HG03025 (cell line): ENCODE data around the gene TGFBR3L.
"Not testable (repeated sequence)": the region's sequence is repeated elsewhere in the genome, so short reads cannot be mapped to it uniquely, and the experiment has no call there.

Experiments
- ATAC-seq: cut with Tn5 transposase; IDR thresholded peaks from one replicate; pipeline ENCODE4 v1.9.1; 2021; ENCODE audit warnings: mild to moderate bottlenecking, moderate library complexity; ENCODE audit not compliant: unreplicated experiment, low FRiP score

TGFBR3L gene

DNA sequence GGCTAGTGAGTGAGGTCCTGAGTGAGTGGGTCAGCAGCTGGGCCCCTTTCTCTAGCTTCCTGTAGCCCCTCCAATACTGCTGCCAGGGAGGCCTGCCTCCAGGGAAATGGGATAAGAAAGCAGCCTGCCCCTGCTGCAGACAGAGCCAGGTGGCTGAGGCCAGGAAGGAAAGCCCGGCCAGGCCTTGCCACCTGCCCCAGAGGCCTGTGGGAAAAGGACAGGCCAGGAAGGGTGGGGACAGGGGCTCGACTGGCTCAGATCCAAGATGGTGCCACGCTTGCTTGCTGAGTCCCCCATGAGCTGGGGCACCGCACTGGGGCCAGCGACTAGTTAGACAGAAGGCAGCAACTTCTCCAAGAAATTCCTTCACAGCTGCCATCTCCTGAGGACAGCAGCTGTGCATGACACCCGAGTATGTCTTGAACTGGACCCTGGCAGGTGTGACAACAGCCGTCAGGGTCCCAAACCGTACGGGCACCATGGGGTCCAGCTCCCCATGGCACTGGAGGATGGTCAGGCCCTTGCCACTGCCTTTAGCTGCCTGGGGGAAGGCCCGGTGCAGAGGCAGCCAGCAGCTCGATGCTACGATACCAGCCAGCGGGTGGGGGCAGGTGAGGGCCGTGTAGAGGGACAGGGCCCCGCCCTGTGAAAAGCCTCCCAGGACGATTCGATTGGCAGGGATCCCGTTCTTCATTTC is 35.4 kb upstream of the TGFBR3L start:
- ATAC-seq, result no peak

DNA sequence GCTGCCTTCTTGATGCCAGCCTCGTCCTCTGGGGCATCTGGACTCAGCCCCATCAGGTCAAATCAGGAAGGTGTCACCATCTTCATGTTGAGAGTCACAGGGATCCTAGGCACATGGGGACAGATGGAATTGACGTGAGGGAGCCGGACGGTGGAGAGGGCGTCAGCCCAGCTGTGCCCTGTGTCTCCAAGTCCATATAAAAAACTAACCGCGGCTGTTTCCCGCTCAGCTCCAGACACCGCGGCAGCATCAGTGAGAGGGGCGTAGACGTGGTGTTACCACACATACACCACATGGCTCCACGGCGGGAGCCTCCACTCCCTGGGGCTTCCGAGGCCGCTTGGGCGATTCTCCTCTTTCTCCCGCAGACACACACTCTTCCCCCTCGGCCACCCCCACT is 34.8 kb upstream of the TGFBR3L start:
- ATAC-seq, result no peak

DNA sequence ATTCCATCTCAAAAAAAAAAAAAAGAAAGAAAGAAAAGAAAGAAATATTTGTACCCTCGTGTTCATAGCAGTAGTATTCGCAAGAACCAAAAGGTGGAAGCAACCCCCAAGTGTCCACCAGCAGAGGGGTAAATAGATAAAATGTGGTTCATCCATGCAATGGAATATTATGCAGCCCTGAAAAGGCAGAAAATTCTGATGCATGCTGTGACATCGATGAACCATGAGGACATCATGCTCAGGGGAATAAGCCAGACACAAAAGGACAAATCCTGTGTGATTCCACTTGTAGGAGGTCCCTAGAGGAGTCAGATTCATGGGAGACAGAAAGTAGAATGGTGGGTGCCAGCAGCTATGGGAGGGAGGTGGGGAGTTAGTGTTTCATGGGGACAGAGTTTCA is 32.7 kb upstream of the TGFBR3L start:
- ATAC-seq, result no peak

DNA sequence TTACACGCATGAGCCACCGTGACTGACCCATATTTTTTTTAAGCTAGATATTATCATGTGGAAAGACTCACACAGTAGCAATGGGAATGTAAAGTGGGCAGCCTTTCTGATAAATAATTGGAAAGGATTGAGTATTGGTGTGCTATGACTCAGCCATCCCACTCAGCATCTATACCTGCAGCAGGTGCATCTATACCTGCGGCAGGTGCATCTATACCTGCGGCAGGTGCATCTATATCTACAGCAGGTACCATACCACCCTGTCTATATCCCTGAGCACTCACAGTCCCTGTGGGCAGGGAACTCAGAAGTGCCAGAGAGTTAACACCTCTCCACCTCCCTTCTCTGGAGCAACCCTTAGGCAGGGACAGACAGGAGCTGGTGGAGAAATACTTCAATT is 31.5 kb upstream of the TGFBR3L start:
- ATAC-seq, result no peak

DNA sequence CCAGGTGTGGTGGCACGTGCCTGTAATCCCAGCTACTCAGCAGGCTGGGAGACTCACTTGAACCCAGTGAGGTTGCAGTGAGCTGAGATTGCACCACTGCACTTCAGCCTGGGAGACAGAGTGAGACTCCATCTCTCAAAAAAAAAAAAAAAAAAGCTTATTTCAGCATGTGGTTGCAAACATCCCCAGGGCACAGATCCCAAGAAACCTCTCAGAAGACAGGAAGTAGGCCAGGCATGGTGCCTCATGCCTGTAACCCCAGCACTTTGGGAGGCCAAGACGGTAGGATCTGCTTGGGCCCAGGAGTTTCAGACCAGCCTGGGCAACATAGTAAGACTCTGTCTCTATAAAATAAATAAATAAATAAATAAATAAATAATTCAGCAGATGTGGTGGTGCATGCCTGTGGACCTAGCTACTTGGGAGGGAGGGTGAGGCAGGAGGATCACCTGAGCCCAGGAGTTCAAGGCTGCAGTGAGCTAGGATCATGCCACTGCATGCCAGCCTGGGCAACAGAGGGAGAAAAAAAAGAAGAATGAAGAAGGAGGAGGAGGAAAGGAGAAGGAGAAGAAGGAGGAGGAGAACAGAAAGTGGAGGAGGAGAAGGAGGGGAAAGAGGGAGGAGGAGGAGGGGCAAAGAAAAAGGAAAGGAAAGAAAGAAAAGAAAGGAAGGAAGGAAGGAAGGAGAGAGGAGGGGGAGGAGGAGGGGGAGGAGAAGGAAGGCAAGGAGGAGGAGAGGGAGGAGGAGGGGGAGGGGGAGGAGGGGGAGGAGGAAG is 30.6 kb upstream of the TGFBR3L start:
- ATAC-seq, result no peak

DNA sequence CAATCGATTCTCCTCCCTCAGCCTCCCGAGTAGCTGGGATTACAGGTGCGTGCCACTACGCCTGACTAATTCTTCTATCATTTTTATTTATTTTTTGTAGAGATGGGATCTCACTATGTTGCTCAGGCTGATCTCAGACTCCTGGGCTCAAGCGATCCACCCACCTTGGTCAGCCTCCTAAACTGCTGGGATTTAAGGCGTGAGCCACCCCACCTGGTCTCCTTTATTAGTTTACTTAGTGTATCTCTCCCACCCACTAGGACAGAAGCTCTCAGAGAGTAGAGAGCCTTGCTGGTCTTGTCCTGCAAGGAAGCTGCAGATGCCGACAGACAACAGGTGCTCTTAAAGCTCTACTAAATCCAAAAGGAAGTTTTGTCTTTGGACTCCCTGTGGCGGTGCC is 28.8 kb upstream of the TGFBR3L start:
- ATAC-seq, result no peak

DNA sequence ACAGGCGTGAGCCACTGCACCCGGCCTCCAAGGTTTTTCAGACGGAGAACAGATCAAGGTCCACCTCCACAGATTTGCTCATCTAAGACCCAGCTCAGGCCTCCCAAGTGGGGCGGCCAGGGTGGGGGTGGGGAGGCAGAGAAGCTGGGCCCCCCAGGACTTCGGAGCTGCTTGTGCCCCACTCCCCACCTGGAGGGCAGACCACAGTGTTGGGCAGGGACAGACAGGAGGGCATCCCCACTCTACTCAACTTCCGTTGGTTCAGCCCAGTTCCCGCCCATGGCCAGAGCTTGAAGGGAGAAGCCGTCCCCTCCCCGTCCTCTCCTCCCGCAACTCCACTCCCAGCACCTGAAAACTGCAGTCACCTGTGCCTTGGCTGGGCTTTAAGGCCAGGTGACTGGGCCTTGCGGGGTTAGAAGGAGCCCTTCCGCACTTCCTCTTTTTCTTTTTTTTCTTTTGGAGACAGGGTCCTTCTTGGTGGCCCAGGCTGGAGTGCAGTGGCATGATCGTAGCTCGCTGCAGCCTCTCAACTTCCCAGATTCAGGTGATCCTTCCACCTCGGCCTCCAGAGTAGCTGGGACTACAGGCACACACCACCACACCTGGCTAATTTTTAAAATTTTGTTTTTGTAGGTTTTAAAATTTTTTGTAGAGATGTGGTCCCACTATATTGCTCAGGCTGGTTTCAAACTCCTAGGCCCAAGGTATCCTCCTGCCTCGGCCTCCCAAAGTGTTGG is 27.1 kb upstream of the TGFBR3L start:
- no peak for ATAC-seq

GRCh38 chr19:7888145-7888825 is 26.3 kb upstream of the TGFBR3L start, which contains the start of gene LRRC8E:
Gene LRRC8E (plus strand): TSS chr19:7888510. CDS start chr19:7895604, 7,094 bp downstream.
- no peak for ATAC-seq

DNA sequence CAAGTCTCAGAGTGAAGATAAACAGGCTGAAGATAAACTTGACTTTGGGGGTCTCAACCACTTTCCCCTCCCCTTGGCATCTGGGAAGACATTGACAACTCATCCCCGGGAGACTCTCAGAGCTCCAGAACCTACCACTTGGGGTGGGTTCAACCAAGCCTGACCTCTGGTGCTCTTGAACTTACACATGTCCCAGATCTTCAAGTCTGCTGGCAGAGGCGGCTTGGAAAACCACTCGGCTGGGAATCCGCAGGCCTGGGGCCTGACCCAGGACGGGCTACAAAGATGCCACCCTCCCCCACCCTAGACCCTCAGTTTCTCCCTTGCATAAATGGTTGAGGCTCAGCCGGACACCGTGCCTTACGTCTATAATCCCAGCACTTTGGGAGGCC is 25.8 kb upstream of the TGFBR3L start:
- no peak for ATAC-seq

GRCh38 chr19:7893362-7894101 is 21.1 kb upstream of the TGFBR3L start:
- not testable (repeated sequence) for ATAC-seq

- ATAC-seq, result no peak
These were observed 19.9 kb upstream of the TGFBR3L start for GRCh38 chr19:7894612-7895309.

GRCh38 chr19:7895565-7895964 is 19.1 kb upstream of the TGFBR3L start:
- ATAC-seq, result no peak

DNA sequence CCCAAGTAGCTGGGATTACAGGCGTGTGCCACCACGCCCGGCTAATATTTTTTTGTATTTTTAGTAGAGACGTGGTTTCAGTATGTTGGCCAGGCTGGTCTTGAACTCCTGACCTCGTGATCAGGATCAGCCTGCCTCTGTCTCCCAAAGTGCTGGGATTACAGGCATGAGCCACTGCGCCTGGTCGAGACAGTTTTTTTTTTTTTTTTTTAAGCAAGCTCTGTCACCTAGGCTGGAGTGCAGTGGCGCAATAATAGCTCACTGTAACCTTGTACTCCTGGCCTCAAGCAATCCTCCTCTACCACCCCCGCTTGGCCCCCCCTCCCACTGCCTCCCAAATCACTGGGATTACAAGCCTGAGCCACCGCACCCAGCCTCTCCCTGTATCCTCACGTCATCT is 17.3 kb upstream of the TGFBR3L start:
- no peak for ATAC-seq

GRCh38 chr19:7898967-7899366 is 15.7 kb upstream of the TGFBR3L start:
- ATAC-seq, result no peak

DNA sequence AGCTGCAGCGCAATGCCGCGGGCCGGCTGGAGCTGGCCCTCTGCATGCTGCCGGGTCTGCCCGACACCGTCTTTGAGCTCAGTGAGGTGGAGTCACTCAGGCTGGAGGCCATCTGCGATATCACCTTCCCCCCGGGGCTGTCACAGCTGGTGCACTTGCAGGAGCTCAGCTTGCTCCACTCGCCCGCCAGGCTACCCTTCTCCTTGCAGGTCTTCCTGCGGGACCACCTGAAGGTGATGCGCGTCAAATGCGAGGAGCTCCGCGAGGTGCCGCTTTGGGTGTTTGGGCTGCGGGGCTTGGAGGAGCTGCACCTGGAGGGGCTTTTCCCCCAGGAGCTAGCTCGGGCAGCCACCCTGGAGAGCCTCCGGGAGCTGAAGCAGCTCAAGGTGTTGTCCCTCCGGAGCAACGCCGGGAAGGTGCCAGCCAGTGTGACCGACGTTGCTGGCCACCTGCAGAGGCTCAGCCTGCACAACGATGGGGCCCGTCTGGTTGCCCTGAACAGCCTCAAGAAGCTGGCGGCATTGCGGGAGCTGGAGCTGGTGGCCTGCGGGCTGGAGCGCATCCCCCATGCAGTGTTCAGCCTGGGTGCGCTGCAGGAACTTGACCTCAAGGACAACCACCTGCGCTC is 14.8 kb upstream of the TGFBR3L start:
- no peak for ATAC-seq

DNA sequence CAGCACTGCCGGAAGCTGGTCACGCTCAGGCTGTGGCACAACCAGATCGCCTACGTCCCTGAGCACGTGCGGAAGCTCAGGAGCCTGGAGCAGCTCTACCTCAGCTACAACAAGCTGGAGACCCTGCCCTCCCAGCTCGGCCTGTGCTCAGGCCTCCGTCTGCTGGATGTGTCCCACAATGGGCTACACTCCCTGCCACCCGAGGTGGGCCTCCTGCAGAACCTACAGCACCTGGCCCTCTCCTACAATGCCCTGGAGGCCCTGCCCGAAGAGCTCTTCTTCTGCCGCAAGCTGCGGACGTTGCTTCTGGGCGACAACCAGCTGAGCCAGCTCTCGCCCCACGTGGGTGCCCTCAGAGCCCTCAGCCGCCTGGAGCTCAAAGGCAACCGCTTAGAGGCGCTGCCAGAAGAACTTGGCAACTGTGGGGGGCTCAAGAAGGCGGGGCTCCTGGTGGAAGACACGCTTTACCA is 14.2 kb upstream of the TGFBR3L start:
- no peak for ATAC-seq

- no peak for ATAC-seq
These were observed 13.7 kb upstream of the TGFBR3L start for GRCh38 chr19:7900931-7901330.

DNA sequence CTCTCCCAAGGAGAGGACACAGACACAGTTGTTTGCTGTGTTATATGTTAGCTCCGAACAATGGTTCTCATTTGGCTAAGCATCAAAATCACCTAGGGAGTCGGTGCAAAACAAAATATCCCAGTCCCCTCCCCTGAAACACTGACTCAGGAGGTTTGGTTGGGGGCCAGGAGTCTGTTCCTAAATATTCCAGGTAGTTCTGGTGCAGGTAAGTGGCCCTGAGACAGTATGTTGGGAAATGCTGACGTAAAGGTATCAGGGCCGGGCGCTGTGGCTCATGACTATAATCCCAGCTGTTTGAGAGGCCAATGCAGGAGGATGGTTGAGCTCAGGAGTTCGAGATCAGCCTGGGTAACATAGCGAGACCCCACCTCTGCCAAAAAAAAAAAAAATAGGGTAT is 13.3 kb upstream of the TGFBR3L start:
- ATAC-seq, result no peak

- ATAC-seq, result peak; percentile 3
These were observed 11.8 kb upstream of the TGFBR3L start for GRCh38 chr19:7902796-7903243.
